ENCODE results near the gene MAN1A1. TPM values are rescaled to one million over a fixed set of nuclear protein-coding genes. Genes with fewer than 3 reads are reported as not detected.
"Not testable (repeated sequence)": the region's sequence is repeated elsewhere in the genome, so short reads cannot be mapped to it uniquely, and the experiment has no call there.

MAN1A1 gene
- total RNA-seq, 1 donor from 2014 or later, result 3.0 TPM

DNA sequence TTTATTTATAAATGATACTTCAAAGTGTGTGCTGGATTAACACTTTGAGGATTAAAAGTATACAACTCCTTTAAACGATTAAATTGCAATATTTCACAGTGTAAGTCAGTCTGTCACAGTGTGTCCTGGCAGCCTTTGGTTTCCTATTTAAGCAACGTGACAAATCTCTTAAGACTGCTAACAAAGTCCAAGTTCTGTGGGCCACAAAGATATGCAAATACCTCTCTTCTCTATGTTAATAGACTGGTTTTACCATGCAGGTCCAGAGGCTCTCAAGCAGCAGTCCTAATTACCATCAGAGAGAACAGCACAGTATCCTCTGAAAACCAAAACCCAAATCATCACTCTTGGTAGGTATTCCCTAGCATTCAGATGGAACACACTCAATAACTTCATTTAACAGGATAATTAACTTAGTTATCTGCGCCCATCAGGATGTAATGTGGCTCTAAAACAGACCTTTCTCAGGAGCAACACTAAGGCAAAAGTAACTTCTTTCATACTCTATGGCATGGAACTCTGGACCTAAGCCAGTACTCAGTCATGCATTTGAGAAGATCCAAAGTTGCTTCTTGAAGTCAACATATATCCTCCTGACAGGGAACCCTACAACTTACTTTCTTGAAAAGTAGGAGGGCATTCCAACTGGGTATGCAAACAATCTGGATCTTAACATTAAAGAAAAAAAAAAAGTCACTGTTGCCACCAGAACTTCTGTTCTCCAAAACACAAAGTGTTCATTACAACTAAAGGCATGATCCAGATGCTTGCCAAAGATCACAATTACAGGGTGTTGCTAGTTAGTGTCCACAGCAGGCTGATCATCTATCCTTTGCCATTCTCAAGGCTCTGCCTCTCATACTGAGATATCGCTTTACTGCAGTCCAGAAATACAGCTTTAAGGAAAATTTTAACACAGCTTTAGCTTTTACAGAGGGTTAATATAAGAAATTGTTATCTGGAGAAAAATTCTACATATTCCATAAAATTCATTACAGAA, 53.2 kb downstream of the MAN1A1 start:
- Mint-ChIP-seq H3K36me3 (ENCODE audit: low read depth) (no peaks in the 10 kb centered on the region), H3K4me3 (no peak overlapping the region), H3K27me3 (ENCODE audit: low read depth) (no peaks in the 10 kb centered on the region), H3K4me1 (no peaks in the 10 kb centered on the region), H3K27ac (ENCODE audit: unreplicated experiment) (no peak overlapping the region), H3K9me3 (no peaks in the 10 kb centered on the region)
- TF ChIP-seq, protein P1, sequence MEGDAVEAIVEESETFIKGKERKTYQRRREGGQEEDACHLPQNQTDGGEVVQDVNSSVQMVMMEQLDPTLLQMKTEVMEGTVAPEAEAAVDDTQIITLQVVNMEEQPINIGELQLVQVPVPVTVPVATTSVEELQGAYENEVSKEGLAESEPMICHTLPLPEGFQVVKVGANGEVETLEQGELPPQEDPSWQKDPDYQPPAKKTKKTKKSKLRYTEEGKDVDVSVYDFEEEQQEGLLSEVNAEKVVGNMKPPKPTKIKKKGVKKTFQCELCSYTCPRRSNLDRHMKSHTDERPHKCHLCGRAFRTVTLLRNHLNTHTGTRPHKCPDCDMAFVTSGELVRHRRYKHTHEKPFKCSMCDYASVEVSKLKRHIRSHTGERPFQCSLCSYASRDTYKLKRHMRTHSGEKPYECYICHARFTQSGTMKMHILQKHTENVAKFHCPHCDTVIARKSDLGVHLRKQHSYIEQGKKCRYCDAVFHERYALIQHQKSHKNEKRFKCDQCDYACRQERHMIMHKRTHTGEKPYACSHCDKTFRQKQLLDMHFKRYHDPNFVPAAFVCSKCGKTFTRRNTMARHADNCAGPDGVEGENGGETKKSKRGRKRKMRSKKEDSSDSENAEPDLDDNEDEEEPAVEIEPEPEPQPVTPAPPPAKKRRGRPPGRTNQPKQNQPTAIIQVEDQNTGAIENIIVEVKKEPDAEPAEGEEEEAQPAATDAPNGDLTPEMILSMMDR (conservative IDR thresholded peaks at IDR 0.05), result no peak
- no peak for DNase-seq (ENCODE audit: low read depth, low spot score)

DNA sequence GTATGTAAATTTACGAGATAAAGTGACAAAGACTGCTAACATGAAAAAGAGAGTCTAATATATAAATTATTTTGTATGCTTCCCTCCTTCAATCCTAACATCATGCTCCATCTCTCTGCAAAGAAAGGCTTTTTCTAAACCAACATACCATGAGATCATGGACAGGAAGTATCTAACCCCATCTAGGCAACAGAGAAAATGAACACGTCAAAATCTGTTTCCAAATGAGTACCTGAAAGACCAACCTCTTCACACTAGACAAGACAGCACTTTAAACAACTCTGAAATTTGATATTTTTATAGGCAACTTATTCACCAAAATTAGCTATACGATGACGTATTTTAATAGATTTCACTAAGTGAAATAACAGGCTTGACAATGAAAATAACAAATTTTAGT, 54.6 kb downstream of the MAN1A1 start:
- Mint-ChIP-seq H3K36me3 (ENCODE audit: low read depth) (no peaks in the 10 kb centered on the region), H3K4me1 (no peaks in the 10 kb centered on the region), H3K27me3 (ENCODE audit: low read depth) (no peaks in the 10 kb centered on the region), H3K4me3 (no peak overlapping the region), H3K27ac (ENCODE audit: unreplicated experiment) (no peak overlapping the region), H3K9me3 (no peaks in the 10 kb centered on the region)
- TF ChIP-seq, protein P1 (conservative IDR thresholded peaks at IDR 0.05), result no peak
- no peak for DNase-seq (ENCODE audit: low read depth, low spot score)

DNA sequence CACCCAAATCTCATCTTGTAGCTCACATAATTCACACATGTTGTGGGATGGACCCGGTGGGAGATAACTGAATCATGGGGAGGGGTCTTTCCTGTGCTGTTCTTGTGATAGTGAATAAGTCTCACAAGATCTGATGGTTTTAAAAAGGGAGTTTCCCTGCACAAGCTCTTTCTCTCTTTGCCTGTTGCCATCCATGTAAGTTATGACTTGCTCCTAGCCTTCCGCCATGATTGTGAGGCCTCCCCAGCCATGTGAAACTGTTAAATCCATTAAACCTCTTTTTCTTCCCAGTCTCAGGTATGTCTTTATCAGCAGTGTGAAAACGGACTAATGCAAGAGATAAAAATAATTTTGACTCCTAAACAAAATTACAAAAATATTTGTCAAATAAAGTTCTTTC, 58.5 kb downstream of the MAN1A1 start:
- H3K9me3 Mint-ChIP-seq; H3K4me1 Mint-ChIP-seq; H3K36me3 Mint-ChIP-seq (ENCODE audit: low read depth); H3K27me3 Mint-ChIP-seq (ENCODE audit: low read depth); DNase-seq (ENCODE audit: low read depth, low spot score); H3K27ac Mint-ChIP-seq (ENCODE audit: unreplicated experiment); H3K4me3 Mint-ChIP-seq: not testable (repeated sequence)

DNA sequence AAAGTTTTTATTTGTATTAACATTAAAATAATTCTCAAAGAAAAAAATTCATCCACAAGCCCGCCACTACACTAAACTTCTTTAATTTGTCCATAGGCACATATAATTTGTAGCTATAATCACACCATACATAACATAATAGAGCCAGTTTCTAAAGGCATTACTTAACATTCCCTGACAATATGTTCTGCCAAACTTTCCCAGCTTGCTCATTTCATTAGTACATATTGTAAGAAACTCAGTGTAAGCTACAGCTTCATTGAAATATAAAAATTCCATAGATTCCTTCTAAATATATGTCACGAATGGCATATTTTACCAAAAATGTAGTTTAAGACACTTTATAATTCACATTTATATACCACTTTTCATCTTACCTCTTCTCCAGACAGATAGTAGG, 59.3 kb downstream of the MAN1A1 start:
- H3K27me3 Mint-ChIP-seq (ENCODE audit: low read depth), result no peaks in the 10 kb centered on the region
- no peak for DNase-seq (ENCODE audit: low read depth, low spot score)
- H3K27ac Mint-ChIP-seq (ENCODE audit: unreplicated experiment), result no peak overlapping the region
- no peaks in the 10 kb centered on the region for H3K9me3 Mint-ChIP-seq
- H3K4me3 Mint-ChIP-seq, result no peak overlapping the region
- no peaks in the 10 kb centered on the region for H3K36me3 Mint-ChIP-seq (ENCODE audit: low read depth)
- H3K4me1 Mint-ChIP-seq, result no peaks in the 10 kb centered on the region
- TF ChIP-seq, protein P1 (conservative IDR thresholded peaks at IDR 0.05), result no peak

DNA sequence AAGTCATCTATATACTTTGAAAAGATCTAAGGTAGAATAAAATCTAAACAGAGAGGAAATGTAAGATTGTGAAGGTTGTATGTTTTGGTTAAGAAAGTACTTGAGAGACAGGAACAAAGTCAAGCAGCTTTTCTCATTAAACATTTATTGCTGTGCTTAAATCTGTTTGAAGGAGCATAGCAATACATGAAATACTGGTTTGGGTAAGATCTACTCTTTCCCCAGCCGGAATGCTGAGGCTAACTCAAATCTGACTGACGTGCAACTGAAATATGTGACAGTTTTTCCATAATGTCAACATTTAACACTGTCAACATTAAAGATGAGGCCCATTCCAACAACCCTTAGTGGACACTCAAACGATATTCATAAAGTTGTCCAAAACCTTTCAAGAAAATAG, 59.9 kb downstream of the MAN1A1 start:
- no peak overlapping the region for H3K27ac Mint-ChIP-seq (ENCODE audit: unreplicated experiment)
- H3K27me3 Mint-ChIP-seq (ENCODE audit: low read depth), result no peaks in the 10 kb centered on the region
- H3K9me3 Mint-ChIP-seq, result no peaks in the 10 kb centered on the region
- TF ChIP-seq, protein P1 (conservative IDR thresholded peaks at IDR 0.05), result no peak
- H3K36me3 Mint-ChIP-seq (ENCODE audit: low read depth), result no peaks in the 10 kb centered on the region
- H3K4me1 Mint-ChIP-seq, result no peaks in the 10 kb centered on the region
- H3K4me3 Mint-ChIP-seq, result no peak overlapping the region
- DNase-seq (ENCODE audit: low read depth, low spot score), result no peak

Measured in neural crest cell (in vitro differentiated cells).